GM19463 (cell line): ENCODE data around the gene NEK7.
A peak's percentile ranks its signal among the peaks of the same experiment; 100 is the strongest.
"Not testable (repeated sequence)": the region's sequence is repeated elsewhere in the genome, so short reads cannot be mapped to it uniquely, and the experiment has no call there.

ENCODE experiments used
- ATAC-seq: cut with Tn5 transposase; IDR thresholded peaks from one replicate; pipeline ENCODE4 v1.9.1; 2021; ENCODE audit warnings: mild to moderate bottlenecking, moderate library complexity; ENCODE audit not compliant: unreplicated experiment

Gene NEK7

DNA sequence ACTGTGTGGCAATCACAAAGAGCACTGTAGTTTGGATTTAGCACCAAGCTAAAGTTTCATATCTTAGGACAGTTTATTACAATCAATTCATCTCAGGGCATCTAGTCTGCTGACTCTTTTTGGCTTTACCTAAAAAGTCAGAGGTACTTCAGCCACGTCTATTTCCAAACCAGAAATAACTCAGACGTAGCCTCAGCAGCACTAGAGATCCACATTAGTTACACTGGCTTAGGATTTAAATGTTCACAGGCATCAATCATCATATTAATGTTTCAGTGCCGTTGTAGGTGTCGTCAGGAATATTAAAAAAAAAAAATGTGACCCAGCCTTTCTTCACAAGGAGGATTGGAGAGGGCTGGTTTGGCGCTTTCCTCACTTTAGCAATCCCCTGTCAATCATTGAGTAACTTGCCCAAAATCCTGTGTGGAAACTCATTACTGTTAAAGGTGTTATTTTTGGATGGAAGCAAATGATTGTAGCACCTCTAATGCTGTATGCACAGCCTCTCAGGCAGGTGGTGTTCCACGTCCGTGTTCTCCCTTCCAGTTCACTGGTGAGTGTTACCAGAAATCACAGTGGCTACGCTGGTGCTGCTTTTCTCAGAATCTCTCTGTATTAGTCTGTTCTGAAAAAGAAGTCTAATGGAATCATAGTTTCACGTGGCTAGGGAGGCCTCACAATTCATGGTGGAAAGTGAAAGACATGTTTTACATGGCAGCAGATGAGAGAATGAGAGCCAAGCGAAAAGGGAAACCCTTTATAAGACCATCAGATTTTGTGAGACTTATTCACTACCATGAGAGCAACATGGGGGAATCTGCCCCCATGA, 45.4 kb downstream of the NEK7 start:
- peak; percentile 79 for ATAC-seq

GRCh38 chr1:198203434-198203833, 46.6 kb downstream of the NEK7 start:
- ATAC-seq, result no peak

DNA sequence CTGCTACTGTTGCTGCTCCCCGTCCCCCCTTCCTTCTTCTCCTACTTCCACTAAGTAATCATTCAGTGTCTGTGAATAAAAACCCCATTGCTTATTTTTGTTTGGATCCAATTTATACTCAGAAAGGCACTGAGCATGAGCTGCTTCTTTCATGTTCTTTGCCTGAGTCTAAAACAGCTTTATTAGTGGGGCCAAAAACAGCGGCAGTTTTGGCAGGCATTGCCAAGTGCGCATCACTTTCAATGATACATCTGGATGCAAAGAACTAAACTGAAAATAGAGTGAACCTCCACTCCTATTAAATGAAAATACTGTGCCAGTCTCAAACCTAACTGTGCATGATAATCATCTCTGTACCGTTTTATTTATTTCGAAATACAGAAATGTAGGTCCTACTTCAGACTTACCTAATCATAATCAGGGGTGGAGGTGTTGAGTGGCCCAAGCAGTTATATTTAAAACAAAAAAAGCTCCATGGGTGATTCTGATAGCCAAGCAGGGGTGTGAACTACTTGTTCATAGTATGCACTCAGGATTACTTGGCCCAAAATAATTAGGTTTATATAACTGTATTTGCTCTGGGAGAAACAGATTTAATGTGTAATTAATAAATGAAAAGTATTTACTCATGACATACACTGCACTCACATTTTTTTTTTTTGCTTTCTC, 48.4 kb downstream of the NEK7 start:
- ATAC-seq, result no peak

GRCh38 chr1:198206292-198206691, 49.5 kb downstream of the NEK7 start:
- ATAC-seq, result no peak

- no peak for ATAC-seq
Measured at GRCh38 chr1:198211696-198212095, 54.9 kb downstream of the NEK7 start.

DNA sequence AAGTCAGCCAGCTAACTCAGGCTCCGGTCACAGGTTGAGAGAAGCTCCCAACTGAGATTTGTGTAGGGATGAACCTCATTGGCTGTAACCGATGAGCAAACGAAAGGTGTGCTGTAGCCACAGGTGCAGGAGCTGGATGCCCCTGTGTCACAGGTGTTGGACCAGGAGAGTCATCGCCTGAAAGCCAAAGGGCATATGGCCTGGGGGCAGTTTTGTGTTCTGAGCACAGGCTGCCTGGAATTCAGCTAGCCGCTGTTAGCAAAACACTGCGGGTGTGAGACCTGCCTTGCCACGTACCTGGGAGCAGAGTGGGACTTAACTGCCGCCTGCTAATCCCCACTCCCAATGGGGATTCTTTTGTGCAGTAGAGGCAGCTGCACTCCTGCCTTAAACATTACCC, 55.3 kb downstream of the NEK7 start:
- no peak for ATAC-seq

DNA sequence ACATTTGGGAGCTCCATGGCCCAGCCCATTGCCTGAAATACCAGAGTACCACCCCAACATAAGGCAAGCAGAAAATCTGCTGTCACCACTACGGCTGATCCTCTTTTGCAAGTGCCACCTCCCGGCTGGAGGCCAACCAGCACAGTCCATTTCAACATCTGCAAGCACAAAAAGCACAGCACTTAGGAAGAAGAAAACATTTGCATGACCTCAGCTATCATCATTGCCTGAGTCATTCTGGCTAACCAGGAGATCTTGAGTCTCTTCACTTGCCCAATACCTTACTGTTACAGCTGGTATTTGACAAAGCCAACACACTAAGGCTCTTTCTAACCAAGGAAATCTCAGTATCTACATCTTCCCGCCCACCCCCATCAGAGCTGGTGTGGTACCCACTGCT, 55.9 kb downstream of the NEK7 start:
- ATAC-seq, result no peak

GRCh38 chr1:198214924-198215323, 58.1 kb downstream of the NEK7 start:
- ATAC-seq, result no peak

DNA sequence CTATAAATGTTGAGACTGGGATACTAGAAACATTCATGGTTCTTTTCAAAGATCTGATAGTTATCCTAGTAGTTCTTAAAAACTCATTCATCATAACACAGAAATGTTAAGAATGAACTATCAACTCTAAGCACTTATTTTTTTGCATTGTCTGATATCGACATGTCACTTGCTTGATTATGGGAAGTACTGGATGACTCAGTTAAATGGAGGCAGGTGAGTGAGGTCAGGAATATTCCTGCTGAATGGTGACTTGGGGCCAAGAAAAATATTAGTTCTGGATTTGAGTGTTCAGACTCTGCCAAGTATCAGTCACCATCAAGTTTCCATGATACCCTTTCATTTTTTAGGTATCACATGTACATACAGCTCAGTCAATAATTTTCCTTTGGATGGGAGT, 63.6 kb downstream of the NEK7 start:
- ATAC-seq, result no peak

- not testable (repeated sequence) for ATAC-seq
Measured at GRCh38 chr1:198227010-198227409, 70.2 kb downstream of the NEK7 start.

DNA sequence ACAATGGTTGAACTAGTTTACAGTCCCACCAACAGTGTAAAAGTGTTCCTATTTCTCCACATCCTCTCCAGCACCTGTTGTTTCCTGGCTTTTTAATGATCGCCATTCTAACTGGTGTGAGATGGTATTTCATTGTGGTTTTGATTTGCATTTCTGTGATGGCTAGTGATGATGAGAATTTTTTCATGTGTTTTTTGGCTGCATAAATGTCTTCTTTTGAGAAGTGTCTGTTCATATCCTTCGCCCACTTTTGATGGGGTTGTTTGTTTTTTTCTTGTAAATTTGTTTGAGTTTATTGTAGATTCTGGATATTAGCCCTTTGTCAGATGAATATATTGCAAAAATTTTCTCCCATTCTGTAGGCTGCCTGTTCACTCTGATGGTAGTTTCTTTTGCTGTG, 70.7 kb downstream of the NEK7 start:
- not testable (repeated sequence) for ATAC-seq

- no peak for ATAC-seq
Measured at GRCh38 chr1:198228925-198229324, 72.1 kb downstream of the NEK7 start.

- no peak for ATAC-seq
Measured at GRCh38 chr1:198231779-198232178, 75.0 kb downstream of the NEK7 start.

GRCh38 chr1:198232378-198232777, 75.6 kb downstream of the NEK7 start:
- ATAC-seq, result no peak

DNA sequence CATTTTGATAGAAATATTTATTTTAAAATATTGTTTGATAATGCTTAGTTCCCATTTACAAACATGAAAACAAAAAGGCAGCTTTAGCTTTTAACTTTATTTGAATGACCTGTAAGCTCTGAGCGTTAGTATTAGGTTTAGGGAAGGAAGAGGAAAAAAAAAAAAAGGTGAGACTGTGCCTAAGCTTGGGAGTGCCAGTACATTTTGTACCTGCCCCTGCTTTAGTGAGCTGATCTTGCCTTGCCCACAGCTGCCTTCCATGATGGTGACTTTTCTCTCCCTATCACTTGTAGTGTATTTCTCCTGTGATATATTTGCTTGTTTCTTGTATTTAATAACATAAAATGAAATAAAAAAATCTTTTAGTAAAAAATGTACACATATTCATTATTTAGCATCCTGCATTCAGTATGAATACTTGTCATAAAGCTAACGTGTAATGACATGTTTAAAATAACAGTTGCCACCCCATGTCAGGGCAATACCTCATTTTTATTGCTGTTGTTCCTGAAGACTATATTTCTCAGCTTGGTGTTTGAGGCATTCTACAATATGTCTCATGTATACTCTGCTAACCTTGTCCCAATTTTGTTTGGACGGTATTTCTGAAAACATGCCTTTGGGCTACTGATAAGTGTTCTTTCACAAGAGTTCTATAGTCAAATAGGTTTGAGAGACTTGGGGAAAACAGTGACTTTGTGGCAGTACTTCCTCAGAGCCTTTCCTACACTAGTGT, 76.3 kb downstream of the NEK7 start:
- ATAC-seq, result no peak

DNA sequence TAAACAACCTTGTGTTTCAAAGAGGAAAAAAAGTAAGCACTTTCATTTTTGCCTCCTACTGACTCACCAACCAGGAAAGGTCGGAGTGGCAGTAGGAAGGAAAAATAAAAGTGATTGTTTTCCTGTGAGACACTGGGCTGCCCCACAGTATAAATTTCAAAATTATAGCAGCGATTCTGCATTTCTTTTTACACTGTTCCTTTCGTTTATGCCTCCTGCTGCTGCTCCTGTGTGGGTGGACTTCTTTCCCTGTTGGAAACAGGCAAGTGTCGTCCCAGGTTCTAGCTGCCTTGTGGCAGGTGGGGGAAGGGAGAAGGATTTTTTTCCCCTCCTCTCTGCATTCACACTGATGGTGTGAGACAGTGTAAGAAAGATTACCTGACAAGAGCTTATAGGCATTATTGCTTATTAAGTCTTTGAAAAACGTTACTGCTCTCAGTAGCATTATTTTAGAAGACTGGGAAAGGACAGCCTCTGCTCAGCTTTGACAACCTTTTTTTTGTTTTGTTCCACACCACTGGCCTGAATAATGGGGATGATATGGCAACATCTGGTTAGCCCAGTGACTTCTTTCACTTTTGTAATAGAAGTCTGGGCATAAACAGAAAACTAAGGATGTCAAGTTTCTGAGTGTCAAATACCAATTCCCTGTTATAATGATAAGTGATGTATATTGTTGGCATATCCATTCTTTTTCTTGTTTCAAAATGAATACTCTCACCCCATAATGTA, 77.9 kb downstream of the NEK7 start:
- ATAC-seq, result peak; percentile 55

- no peak for ATAC-seq
Measured at GRCh38 chr1:198238121-198238520, 81.3 kb downstream of the NEK7 start.

GRCh38 chr1:198241553-198241952, 84.8 kb downstream of the NEK7 start:
- no peak for ATAC-seq

DNA sequence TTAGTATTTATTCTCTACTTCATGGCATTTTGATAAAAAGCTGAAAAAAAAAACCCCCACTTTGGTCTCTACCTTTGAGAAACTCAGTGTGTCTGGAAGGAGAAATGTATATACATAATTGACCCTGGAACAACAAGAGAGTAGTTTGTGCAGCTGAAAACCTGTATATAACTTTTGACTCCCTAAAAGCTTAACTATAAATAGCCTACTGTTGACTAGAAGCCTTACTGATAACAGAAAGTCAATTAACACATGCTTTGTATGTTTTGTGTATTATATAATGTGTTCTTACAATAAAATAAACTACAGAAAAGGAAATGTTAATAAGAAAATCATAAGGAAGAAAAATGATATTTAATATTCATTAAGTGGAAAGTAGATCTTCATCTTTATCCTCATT, 88.0 kb downstream of the NEK7 start:
- ATAC-seq, result no peak

DNA sequence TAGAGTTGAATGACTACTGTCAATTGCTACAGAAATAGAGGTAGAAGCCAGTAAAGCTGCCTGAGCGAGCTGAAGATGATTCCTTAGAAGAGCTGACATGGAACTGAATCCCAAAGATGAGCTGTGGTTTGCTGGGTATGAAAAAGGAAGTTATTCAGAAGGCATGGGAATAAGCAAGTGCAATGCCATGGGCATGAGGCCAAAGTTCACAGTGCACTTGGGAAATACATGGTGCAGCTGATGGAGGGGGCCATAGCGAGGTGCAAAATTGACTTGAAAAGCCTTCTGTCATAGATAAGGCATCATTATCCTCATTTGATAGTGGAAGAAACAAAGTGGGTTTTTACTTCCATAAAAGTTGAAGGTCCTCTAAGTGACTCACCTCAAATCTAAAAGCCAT, 88.6 kb downstream of the NEK7 start:
- ATAC-seq, result no peak

- no peak for ATAC-seq
Measured at GRCh38 chr1:198246337-198246736, 89.5 kb downstream of the NEK7 start.
